ENCODE data around the gene WASF3.

WASF3 gene

GRCh38 chr13:26529441-26529840, 28.0 kb upstream of the WASF3 start:
- Histone ChIP-seq H3K9ac (ENCODE audit: low read length) (no peak overlapping the region), H3K9me3 (ENCODE audit: low read length) (no peaks in the 10 kb centered on the region), H3K79me2 (ENCODE audit: insufficient read depth, low read length) (no peaks in the 10 kb centered on the region), H2AFZ (ENCODE audit: low read length) (no peak overlapping the region), H3K36me3 (ENCODE audit: insufficient read depth, low read length) (no peaks in the 10 kb centered on the region), H4K20me1 (ENCODE audit: insufficient read depth, low read length) (no peaks in the 10 kb centered on the region), H3K9me2 (ENCODE audit: low read depth, low read length) (no peaks in the 10 kb centered on the region), H3K4me1 (ENCODE audit: insufficient read depth, low read length, severe bottlenecking) (no peaks in the 10 kb centered on the region), H3K27me3 (ENCODE audit: insufficient read depth, low read length) (no peaks in the 10 kb centered on the region), H3K27ac (ENCODE audit: low read depth, low read length, poor library complexity, severe bottlenecking) (no peak overlapping the region), H3K4me3 (ENCODE audit: low read depth, low read length, poor library complexity, severe bottlenecking) (no peak overlapping the region), H3F3A (ENCODE audit: insufficient read depth, low read length) (no peaks in the 10 kb centered on the region), H3K4me2 (ENCODE audit: low read length) (no peak overlapping the region)
- TF ChIP-seq CTCF (IDR thresholded peaks at IDR 0.05; ENCODE audit: low read length) (no peak), EZH2 (IDR thresholded peaks at IDR 0.05; ENCODE audit: borderline replicate concordance, low read length) (no peak)

- Histone ChIP-seq H3K27ac (ENCODE audit: low read depth, low read length, poor library complexity, severe bottlenecking) (no peak overlapping the region), H2AFZ (ENCODE audit: low read length) (no peak overlapping the region), H3K27me3 (ENCODE audit: insufficient read depth, low read length) (no peaks in the 10 kb centered on the region), H3K4me2 (ENCODE audit: low read length) (no peak overlapping the region), H3K9me2 (ENCODE audit: low read depth, low read length) (no peaks in the 10 kb centered on the region), H3K4me3 (ENCODE audit: low read depth, low read length, poor library complexity, severe bottlenecking) (no peak overlapping the region), H3K79me2 (ENCODE audit: insufficient read depth, low read length) (no peaks in the 10 kb centered on the region), H3K9ac (ENCODE audit: low read length) (no peak overlapping the region), H3K4me1 (ENCODE audit: insufficient read depth, low read length, severe bottlenecking) (no peaks in the 10 kb centered on the region), H4K20me1 (ENCODE audit: insufficient read depth, low read length) (no peaks in the 10 kb centered on the region), H3F3A (ENCODE audit: insufficient read depth, low read length) (no peaks in the 10 kb centered on the region), H3K9me3 (ENCODE audit: low read length) (no peaks in the 10 kb centered on the region), H3K36me3 (ENCODE audit: insufficient read depth, low read length) (no peaks in the 10 kb centered on the region)
- no peak for TF ChIP-seq EZH2 (IDR thresholded peaks at IDR 0.05; ENCODE audit: borderline replicate concordance, low read length)
- no peak for TF ChIP-seq CTCF (IDR thresholded peaks at IDR 0.05; ENCODE audit: low read length)
Observed at GRCh38 chr13:26531742-26532141, 25.7 kb upstream of the WASF3 start.

DNA sequence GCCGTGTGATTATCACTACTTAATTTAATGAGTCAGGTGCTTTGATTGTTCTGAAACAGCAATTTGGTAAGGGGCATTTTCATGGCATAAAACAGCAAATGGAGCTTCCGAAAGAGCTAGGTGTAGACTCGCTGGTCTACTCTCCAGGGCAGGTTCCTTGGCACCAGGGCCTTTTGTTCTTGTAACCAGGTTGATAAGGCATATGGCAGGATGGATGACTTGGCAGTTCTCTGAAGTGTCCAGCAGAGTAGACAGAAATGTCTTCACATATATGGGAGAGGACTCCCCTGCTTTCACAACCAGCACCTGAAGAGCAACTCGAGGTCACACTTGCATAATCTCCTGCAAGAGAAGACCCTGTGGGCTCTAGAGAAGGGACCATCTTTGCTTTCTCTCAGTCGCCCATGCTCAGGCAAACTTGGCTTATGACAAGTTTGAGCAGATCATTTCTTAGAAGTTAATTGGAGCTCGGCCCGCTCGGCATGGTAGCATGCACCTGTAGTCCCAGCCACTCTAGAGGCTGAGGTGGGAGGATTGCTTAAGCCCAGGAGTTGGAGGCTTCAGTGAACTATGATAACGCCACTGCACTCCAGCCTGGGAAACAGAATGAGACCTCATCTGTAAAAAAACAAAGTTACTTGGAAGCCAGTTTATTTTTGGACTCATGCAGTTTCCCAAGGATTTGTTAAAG, 23.3 kb upstream of the WASF3 start:
- Histone ChIP-seq H3K4me3 (ENCODE audit: low read depth, low read length, poor library complexity, severe bottlenecking) (no peak overlapping the region), H3K9me3 (ENCODE audit: low read length) (no peaks in the 10 kb centered on the region), H3F3A (ENCODE audit: insufficient read depth, low read length) (no peaks in the 10 kb centered on the region), H2AFZ (ENCODE audit: low read length) (no peak overlapping the region), H3K4me1 (ENCODE audit: insufficient read depth, low read length, severe bottlenecking) (no peaks in the 10 kb centered on the region), H3K9ac (ENCODE audit: low read length) (no peak overlapping the region), H3K9me2 (ENCODE audit: low read depth, low read length) (no peaks in the 10 kb centered on the region), H3K27me3 (ENCODE audit: insufficient read depth, low read length) (no peaks in the 10 kb centered on the region), H3K79me2 (ENCODE audit: insufficient read depth, low read length) (no peaks in the 10 kb centered on the region), H4K20me1 (ENCODE audit: insufficient read depth, low read length) (no peaks in the 10 kb centered on the region), H3K27ac (ENCODE audit: low read depth, low read length, poor library complexity, severe bottlenecking) (no peak overlapping the region), H3K36me3 (ENCODE audit: insufficient read depth, low read length) (no peaks in the 10 kb centered on the region), H3K4me2 (ENCODE audit: low read length) (no peak overlapping the region)
- TF ChIP-seq CTCF (IDR thresholded peaks at IDR 0.05; ENCODE audit: low read length) (no peak), EZH2 (IDR thresholded peaks at IDR 0.05; ENCODE audit: borderline replicate concordance, low read length) (no peak)
